ENCODE results near the gene TRMT61B.

GRCh38 chr2:28905533-28905932, 35.4 kb upstream of the TRMT61B start:
- TF ChIP-seq CTCF (conservative IDR thresholded peaks at IDR 0.05; ENCODE audit: low read depth, low read length) (no peak), EZH2 (IDR thresholded peaks at IDR 0.05; ENCODE audit: low read length, unreplicated experiment) (no peak)
